ENCODE measurements around the gene XKR7.

Gene XKR7

GRCh38 chr20:31998246-31998645, 30.3 kb downstream of the XKR7 start:
- no peaks in the 10 kb centered on the region for H3K9me3 ChIP-seq (ENCODE audit: control insufficient read depth in 2 of 2, low read length in 2 of 2)
- H3K36me3 ChIP-seq (ENCODE audit: control insufficient read depth in 2 of 2, insufficient read depth in 2 of 2, low read length in 2 of 2), result no peaks in the 10 kb centered on the region
- no peak overlapping the region for H3K4me3 ChIP-seq (ENCODE audit: low read length in 2 of 2)
- no peak overlapping the region for H3K27ac ChIP-seq (ENCODE audit: low read length)
- H3K9ac ChIP-seq (ENCODE audit: low read length in 2 of 2), result no peak overlapping the region
- H3K4me1 ChIP-seq (ENCODE audit: control insufficient read depth, insufficient read depth, low read length), result no peaks in the 10 kb centered on the region
- H3K27me3 ChIP-seq (ENCODE audit: control insufficient read depth in 1 of 2, insufficient read depth in 2 of 2, low read length in 2 of 2), result peaks cover 13 to 14% of the 10 kb centered on the region in 2 donors

- no peaks in the 10 kb centered on the region for H3K9me3 ChIP-seq (ENCODE audit: control insufficient read depth in 2 of 2, low read length in 2 of 2)
- no peak overlapping the region for H3K9ac ChIP-seq (ENCODE audit: low read length in 2 of 2)
- H3K36me3 ChIP-seq (ENCODE audit: control insufficient read depth in 2 of 2, insufficient read depth in 2 of 2, low read length in 2 of 2), result no peaks in the 10 kb centered on the region
- H3K27me3 ChIP-seq (ENCODE audit: control insufficient read depth in 1 of 2, insufficient read depth in 2 of 2, low read length in 2 of 2), result peaks cover 3 to 5% of the 10 kb centered on the region in 2 donors
- no peaks in the 10 kb centered on the region for H3K4me1 ChIP-seq (ENCODE audit: control insufficient read depth, insufficient read depth, low read length)
- H3K27ac ChIP-seq (ENCODE audit: low read length), result no peak overlapping the region
- no peak overlapping the region for H3K4me3 ChIP-seq (ENCODE audit: low read length in 2 of 2)
Observed at GRCh38 chr20:32003325-32003724, 35.4 kb downstream of the XKR7 start.

- Histone ChIP-seq H3K27me3 (ENCODE audit: control insufficient read depth in 1 of 2, insufficient read depth in 2 of 2, low read length in 2 of 2) (peaks cover 0 to 8% of the 10 kb centered on the region in 2 donors), H3K4me1 (ENCODE audit: control insufficient read depth, insufficient read depth, low read length) (no peaks in the 10 kb centered on the region), H3K9me3 (ENCODE audit: control insufficient read depth in 2 of 2, low read length in 2 of 2) (no peaks in the 10 kb centered on the region), H3K4me3 (ENCODE audit: low read length in 2 of 2) (no peak overlapping the region), H3K36me3 (ENCODE audit: control insufficient read depth in 2 of 2, insufficient read depth in 2 of 2, low read length in 2 of 2) (no peaks in the 10 kb centered on the region), H3K27ac (ENCODE audit: low read length) (no peak overlapping the region), H3K9ac (ENCODE audit: low read length in 2 of 2) (no peak overlapping the region)
Observed at GRCh38 chr20:32004963-32005362, 37.0 kb downstream of the XKR7 start.

GRCh38 chr20:32006053-32006452, 38.1 kb downstream of the XKR7 start:
- no peak overlapping the region for H3K9ac ChIP-seq (ENCODE audit: low read length in 2 of 2)
- no peak overlapping the region for H3K27ac ChIP-seq (ENCODE audit: low read length)

GRCh38 chr20:32006841-32007786, 39.2 kb downstream of the XKR7 start:
- Histone ChIP-seq H3K27me3 (ENCODE audit: control insufficient read depth in 1 of 2, insufficient read depth in 2 of 2, low read length in 2 of 2) (peaks cover 0 to 8% of the 10 kb centered on the region in 2 donors), H3K27ac (ENCODE audit: low read length) (no peak overlapping the region), H3K9me3 (ENCODE audit: control insufficient read depth in 2 of 2, low read length in 2 of 2) (no peaks in the 10 kb centered on the region), H3K4me3 (ENCODE audit: low read length in 2 of 2) (no peak overlapping the region), H3K36me3 (ENCODE audit: control insufficient read depth in 2 of 2, insufficient read depth in 2 of 2, low read length in 2 of 2) (no peaks in the 10 kb centered on the region), H3K9ac (ENCODE audit: low read length in 2 of 2) (no peak overlapping the region), H3K4me1 (ENCODE audit: control insufficient read depth, insufficient read depth, low read length) (no peaks in the 10 kb centered on the region)

More at GRCh38 chr20:32006053-32006452, 38.1 kb downstream of the XKR7 start:
- H3K4me1 ChIP-seq (ENCODE audit: control insufficient read depth, insufficient read depth, low read length), result no peaks in the 10 kb centered on the region
- H3K9me3 ChIP-seq (ENCODE audit: control insufficient read depth in 2 of 2, low read length in 2 of 2), result no peaks in the 10 kb centered on the region
- H3K4me3 ChIP-seq (ENCODE audit: low read length in 2 of 2), result no peak overlapping the region
- peaks cover 0 to 8% of the 10 kb centered on the region in 2 donors for H3K27me3 ChIP-seq (ENCODE audit: control insufficient read depth in 1 of 2, insufficient read depth in 2 of 2, low read length in 2 of 2)
- H3K36me3 ChIP-seq (ENCODE audit: control insufficient read depth in 2 of 2, insufficient read depth in 2 of 2, low read length in 2 of 2), result no peaks in the 10 kb centered on the region

- Histone ChIP-seq H3K9ac (ENCODE audit: low read length in 2 of 2) (no peak overlapping the region), H3K27me3 (ENCODE audit: control insufficient read depth in 1 of 2, insufficient read depth in 2 of 2, low read length in 2 of 2) (peaks cover 0 to 8% of the 10 kb centered on the region in 2 donors), H3K27ac (ENCODE audit: low read length) (no peak overlapping the region), H3K9me3 (ENCODE audit: control insufficient read depth in 2 of 2, low read length in 2 of 2) (no peaks in the 10 kb centered on the region), H3K4me1 (ENCODE audit: control insufficient read depth, insufficient read depth, low read length) (no peaks in the 10 kb centered on the region), H3K36me3 (ENCODE audit: control insufficient read depth in 2 of 2, insufficient read depth in 2 of 2, low read length in 2 of 2) (no peaks in the 10 kb centered on the region), H3K4me3 (ENCODE audit: low read length in 2 of 2) (no peak overlapping the region)
Observed at GRCh38 chr20:32007787-32008616, 40.1 kb downstream of the XKR7 start.

GRCh38 chr20:32009564-32009963, 41.6 kb downstream of the XKR7 start:
- Histone ChIP-seq H3K4me1 (ENCODE audit: control insufficient read depth, insufficient read depth, low read length) (no peaks in the 10 kb centered on the region), H3K9ac (ENCODE audit: low read length in 2 of 2) (no peak overlapping the region), H3K27ac (ENCODE audit: low read length) (no peak overlapping the region), H3K9me3 (ENCODE audit: control insufficient read depth in 2 of 2, low read length in 2 of 2) (no peaks in the 10 kb centered on the region), H3K27me3 (ENCODE audit: control insufficient read depth in 1 of 2, insufficient read depth in 2 of 2, low read length in 2 of 2) (peaks cover under 1 to 11% of the 10 kb centered on the region in 2 donors), H3K4me3 (ENCODE audit: low read length in 2 of 2) (no peak overlapping the region), H3K36me3 (ENCODE audit: control insufficient read depth in 2 of 2, insufficient read depth in 2 of 2, low read length in 2 of 2) (no peaks in the 10 kb centered on the region)

GRCh38 chr20:32010101-32010500, 42.1 kb downstream of the XKR7 start, which contains the start of gene CCM2L:
Gene CCM2L, plus strand, starts transcription at chr20:32010438. Its CDS starts 17 bp downstream, at chr20:32010455.
- Histone ChIP-seq H3K4me1 (ENCODE audit: control insufficient read depth, insufficient read depth, low read length) (no peaks in the 10 kb centered on the region), H3K4me3 (ENCODE audit: low read length in 2 of 2) (peak within 1 kb of the TSS in 1 of 2 donors; percentile 40), H3K9ac (ENCODE audit: low read length in 2 of 2) (no peak within 1 kb of the TSS), H3K27ac (ENCODE audit: low read length) (no peak within 1 kb of the TSS), H3K36me3 (ENCODE audit: control insufficient read depth in 2 of 2, insufficient read depth in 2 of 2, low read length in 2 of 2) (no peaks in the 10 kb centered on the region), H3K27me3 (ENCODE audit: control insufficient read depth in 1 of 2, insufficient read depth in 2 of 2, low read length in 2 of 2) (peaks cover 5 to 13% of the 10 kb centered on the region in 2 donors), H3K9me3 (ENCODE audit: control insufficient read depth in 2 of 2, low read length in 2 of 2) (no peaks in the 10 kb centered on the region)

GRCh38 chr20:32010666-32011065, 42.7 kb downstream of the XKR7 start:
- no peak overlapping the region for H3K27ac ChIP-seq (ENCODE audit: low read length)
- H3K9ac ChIP-seq (ENCODE audit: low read length in 2 of 2), result no peak overlapping the region
- no peaks in the 10 kb centered on the region for H3K36me3 ChIP-seq (ENCODE audit: control insufficient read depth in 2 of 2, insufficient read depth in 2 of 2, low read length in 2 of 2)
- H3K4me1 ChIP-seq (ENCODE audit: control insufficient read depth, insufficient read depth, low read length), result no peaks in the 10 kb centered on the region
- no peaks in the 10 kb centered on the region for H3K9me3 ChIP-seq (ENCODE audit: control insufficient read depth in 2 of 2, low read length in 2 of 2)
- peak overlapping the region in 1 of 2 donors; percentile 40 for H3K4me3 ChIP-seq (ENCODE audit: low read length in 2 of 2)
- H3K27me3 ChIP-seq (ENCODE audit: control insufficient read depth in 1 of 2, insufficient read depth in 2 of 2, low read length in 2 of 2), result peaks cover 5 to 15% of the 10 kb centered on the region in 2 donors

- no peak overlapping the region for H3K4me3 ChIP-seq (ENCODE audit: low read length in 2 of 2)
Observed at GRCh38 chr20:32012159-32012688, 44.3 kb downstream of the XKR7 start.

More at GRCh38 chr20:32012159-32012688, 44.3 kb downstream of the XKR7 start:
- Histone ChIP-seq H3K9ac (ENCODE audit: low read length in 2 of 2) (no peak overlapping the region), H3K27ac (ENCODE audit: low read length) (no peak overlapping the region), H3K4me1 (ENCODE audit: control insufficient read depth, insufficient read depth, low read length) (no peaks in the 10 kb centered on the region), H3K27me3 (ENCODE audit: control insufficient read depth in 1 of 2, insufficient read depth in 2 of 2, low read length in 2 of 2) (peaks cover 8 to 15% of the 10 kb centered on the region in 2 donors), H3K9me3 (ENCODE audit: control insufficient read depth in 2 of 2, low read length in 2 of 2) (no peaks in the 10 kb centered on the region), H3K36me3 (ENCODE audit: control insufficient read depth in 2 of 2, insufficient read depth in 2 of 2, low read length in 2 of 2) (no peaks in the 10 kb centered on the region)

All from stomach smooth muscle (tissue), 2 donors.